GM10266 (cell line): ENCODE measurements around the gene PKP1.

Experiments used
- DNase-seq: peaks from one replicate; pipeline ENCODE4 v3.0.0; 2012; ENCODE audit errors: extremely low spot score
- TF ChIP-seq, protein P1 (sequence below): IDR thresholded peaks from 2 replicates; pipeline ENCODE4 v1.5.1; 2012; ENCODE audit warnings: mild to moderate bottlenecking, low read depth; ENCODE audit not compliant: control insufficient read depth, insufficient read depth; ENCODE audit errors: missing control alignments

The PKP1 gene

DNA sequence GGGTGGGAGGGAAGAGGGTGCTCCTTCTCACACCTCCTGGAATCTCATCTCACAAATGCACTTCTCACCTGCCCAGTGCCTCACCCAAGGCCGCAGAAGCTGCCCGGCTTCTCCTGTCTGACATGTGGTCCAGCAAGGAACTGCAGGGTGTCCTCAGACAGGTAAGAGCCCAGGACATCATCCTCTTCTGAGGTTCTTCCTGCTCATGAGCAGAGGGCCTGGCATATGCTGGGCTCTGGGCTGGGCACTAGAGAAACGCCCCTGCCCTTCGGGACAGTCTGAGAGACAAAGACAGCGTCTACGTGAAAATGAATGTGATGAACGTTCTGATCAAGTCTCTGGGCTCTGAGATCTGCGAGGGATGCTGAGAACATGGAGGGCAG lies 42.4 kb downstream of the PKP1 start:
- DNase-seq = no peak
- TF ChIP-seq, protein P1, sequence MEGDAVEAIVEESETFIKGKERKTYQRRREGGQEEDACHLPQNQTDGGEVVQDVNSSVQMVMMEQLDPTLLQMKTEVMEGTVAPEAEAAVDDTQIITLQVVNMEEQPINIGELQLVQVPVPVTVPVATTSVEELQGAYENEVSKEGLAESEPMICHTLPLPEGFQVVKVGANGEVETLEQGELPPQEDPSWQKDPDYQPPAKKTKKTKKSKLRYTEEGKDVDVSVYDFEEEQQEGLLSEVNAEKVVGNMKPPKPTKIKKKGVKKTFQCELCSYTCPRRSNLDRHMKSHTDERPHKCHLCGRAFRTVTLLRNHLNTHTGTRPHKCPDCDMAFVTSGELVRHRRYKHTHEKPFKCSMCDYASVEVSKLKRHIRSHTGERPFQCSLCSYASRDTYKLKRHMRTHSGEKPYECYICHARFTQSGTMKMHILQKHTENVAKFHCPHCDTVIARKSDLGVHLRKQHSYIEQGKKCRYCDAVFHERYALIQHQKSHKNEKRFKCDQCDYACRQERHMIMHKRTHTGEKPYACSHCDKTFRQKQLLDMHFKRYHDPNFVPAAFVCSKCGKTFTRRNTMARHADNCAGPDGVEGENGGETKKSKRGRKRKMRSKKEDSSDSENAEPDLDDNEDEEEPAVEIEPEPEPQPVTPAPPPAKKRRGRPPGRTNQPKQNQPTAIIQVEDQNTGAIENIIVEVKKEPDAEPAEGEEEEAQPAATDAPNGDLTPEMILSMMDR = no peak

DNA sequence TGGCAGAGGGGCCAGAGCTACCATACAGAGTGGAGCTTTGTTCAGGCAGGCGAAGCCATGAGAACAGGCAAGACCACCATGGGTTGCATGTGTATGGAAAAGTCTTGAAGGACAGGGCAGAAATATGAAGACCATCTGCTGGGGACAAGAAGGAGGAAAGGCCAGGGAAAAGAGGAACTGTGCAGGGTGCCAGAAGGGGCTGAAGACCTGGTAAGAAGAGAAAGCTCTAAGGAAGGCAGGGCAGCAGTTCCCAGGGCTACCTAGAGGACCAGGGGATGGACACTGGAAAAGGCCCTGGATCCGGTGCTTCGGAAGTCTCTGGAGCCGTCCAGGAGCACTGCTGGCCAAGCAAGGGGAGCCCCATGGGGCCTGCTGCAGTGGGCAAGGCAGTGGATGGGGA lies 43.4 kb downstream of the PKP1 start:
- no peak for DNase-seq
- TF ChIP-seq, protein P1 = no peak

DNA sequence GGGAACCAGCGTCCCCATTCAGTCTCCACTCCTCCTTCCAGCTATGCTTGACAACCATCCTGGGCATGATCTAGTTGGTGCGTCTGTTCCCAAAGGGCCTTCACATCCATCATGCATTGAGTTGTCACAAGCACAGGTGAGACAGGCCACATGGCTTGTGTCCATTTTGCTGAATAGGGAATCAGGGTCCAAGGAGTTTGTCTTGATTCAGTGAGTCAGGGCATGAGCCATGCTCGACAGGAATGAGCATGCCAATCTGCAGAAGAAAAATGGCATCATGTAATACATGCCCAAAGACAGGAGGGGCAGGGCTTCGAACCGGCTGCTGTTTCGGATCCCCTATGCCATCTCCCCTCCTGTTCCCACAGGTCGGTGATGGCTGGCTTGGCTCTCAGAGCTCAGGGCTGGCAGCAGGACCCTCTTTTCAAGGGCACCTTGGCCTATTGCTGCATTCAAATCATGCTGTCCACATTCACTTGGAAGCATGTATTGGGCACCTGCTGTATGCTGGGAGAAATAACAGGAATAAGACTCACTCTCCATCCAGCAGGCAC lies 44.5 kb downstream of the PKP1 start:
- DNase-seq = no peak
- TF ChIP-seq, protein P1 = no peak

DNA sequence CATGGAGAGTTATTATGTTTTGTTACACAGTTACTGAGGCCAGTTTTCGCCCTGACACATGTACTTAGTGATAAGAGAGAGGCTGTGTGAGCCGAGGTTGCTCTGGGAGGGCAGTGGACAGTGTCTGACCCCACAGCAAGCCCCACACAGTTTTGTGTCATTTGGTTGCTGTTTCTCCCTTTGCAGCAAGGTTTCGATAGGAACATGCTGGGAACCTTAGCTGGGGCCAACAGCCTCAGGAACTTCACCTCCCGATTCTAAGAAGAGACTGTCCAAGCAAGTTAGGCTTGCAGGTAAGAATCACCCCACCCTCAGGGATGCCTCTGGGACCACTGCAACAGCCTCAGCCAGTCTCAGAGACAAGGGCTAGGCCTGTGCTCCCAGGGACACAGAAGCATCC lies 45.3 kb downstream of the PKP1 start:
- DNase-seq = no peak

DNA sequence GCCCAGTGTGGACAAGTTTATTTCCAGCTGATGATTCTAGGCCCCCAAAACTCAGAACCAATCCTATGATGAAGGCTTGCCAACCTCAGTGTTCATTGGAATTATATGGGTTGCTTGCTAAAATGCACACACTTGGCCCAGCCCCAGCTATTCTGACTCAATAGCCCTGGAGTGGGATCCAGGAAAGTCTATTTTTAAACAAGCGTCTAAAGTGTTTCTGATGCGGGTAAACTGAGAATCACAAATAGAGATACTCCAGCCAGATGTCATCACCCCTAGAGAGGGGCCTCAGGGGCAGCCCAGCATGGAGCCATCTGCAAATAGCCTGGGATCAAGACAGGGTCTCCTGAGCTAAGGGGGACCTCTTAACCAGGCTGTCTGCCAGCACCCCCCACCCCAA lies 46.0 kb downstream of the PKP1 start:
- no peak for DNase-seq
- TF ChIP-seq, protein P1 = no peak

More for the DNA sequence above, 45.3 kb downstream of the PKP1 start:
- TF ChIP-seq, protein P1 = no peak

DNA sequence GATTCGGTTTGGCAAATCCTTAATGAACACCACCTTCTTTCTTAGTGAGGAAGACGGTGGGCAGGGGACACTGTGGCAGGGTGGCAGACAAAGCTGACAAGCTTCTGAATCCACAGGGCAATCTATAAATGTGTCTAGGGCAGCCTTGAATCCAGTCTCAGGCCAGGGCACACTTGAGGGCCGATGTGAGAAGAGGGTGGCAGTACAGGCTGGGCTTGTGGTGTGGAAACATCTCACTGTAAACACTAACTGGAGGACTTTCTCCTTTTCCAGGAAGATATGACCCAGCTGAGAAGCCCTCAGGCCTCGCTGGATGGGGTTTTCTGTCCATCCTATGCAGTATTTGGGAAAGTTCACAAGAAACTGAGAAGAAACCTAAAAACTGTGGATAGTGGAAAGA lies 46.5 kb downstream of the PKP1 start:
- no peak for DNase-seq
- TF ChIP-seq, protein P1 = no peak

DNA sequence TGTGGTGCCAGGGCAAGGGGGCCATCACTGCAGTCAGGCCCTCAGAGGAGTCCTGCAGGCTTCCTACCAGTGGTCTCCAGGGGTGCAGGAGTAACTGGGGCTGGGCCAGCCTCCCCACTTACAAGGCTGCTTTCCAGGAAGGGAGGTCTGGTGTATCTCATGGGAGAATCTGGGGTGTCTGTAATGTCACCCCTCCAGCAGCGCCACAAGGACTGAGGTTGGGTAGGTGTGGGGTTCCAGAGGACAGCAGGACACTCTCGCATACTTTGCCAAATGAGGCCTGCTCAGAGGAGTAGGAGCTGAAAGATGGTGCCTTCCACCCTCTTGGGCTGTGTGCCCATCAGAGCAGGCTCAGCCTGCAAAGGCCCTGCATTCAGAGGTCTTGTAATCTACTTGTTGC lies 47.2 kb downstream of the PKP1 start:
- no peak for DNase-seq
- TF ChIP-seq, protein P1 = no peak
